ENCODE measurements around the gene ZBTB24.

DNA sequence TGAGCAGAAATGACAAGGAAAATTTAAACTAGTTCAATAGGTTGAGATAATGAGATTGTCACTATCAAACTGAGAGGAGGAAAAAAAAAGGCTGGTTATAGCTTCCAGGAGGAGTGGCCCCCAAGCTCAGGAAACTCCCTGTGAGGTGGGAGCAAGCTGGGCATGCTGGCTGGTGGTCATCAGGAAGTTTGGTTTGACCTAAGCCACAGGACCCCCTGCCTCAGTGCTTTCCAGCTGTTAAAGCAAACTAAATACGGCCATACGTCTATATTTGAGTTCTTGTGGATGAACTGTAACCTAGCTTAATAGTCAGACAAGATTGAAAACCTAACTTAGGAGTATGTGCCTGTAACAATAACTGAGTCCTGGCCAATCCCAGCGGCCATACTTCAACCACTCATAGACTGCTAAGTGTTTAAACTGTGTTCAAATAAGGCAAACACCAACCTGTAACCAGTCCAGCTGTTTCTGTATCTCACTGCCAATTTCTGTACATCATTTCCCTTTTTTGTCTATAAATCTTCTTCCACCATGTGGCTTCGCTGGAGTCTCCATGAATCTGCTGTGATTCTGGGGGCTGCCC is 24.6 kb upstream of the ZBTB24 start:
- TF ChIP-seq, protein P1, sequence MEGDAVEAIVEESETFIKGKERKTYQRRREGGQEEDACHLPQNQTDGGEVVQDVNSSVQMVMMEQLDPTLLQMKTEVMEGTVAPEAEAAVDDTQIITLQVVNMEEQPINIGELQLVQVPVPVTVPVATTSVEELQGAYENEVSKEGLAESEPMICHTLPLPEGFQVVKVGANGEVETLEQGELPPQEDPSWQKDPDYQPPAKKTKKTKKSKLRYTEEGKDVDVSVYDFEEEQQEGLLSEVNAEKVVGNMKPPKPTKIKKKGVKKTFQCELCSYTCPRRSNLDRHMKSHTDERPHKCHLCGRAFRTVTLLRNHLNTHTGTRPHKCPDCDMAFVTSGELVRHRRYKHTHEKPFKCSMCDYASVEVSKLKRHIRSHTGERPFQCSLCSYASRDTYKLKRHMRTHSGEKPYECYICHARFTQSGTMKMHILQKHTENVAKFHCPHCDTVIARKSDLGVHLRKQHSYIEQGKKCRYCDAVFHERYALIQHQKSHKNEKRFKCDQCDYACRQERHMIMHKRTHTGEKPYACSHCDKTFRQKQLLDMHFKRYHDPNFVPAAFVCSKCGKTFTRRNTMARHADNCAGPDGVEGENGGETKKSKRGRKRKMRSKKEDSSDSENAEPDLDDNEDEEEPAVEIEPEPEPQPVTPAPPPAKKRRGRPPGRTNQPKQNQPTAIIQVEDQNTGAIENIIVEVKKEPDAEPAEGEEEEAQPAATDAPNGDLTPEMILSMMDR (IDR thresholded peaks at IDR 0.05): no peak
- TF ChIP-seq POLR2A (IDR thresholded peaks at IDR 0.05): no peak

Data from thyroid gland (tissue), 4 donors.